T-cell (primary cell): ENCODE measurements around the gene GK. TPM values are rescaled to one million over a fixed set of nuclear protein-coding genes. Genes with fewer than 3 reads are reported as not detected.

Source experiments
- ATAC-seq, 4 experiments: fragments of 200-7000 bp in 3 of 4; fragments of 150-1000 bp in 1 of 4; cut with Tn5 transposase; replicated peaks in 1 of 4; 1 replicate in 3 of 4; 2 replicates in 1 of 4; pipeline ENCODE4 v1.10.0; 2021; ENCODE audit warnings: moderate library complexity in 3 of 4, mild to moderate bottlenecking in 2 of 4, moderate number of reproducible peaks in 1 of 4
- CTCF ChIA-PET, 2 donors: fragments of 300-600 bp; sonication (Branson Sonifier 250); formaldehyde crosslinking; loops; one replicate each; lab custom pipeline; 2022; ENCODE audit warnings: antibody characterized with exemption in 2 of 2; lab: Charles Lee
- POLR2A ChIA-PET, 2 donors: fragments of 300-600 bp; sonication (Branson Sonifier 250); formaldehyde crosslinking; loops; one replicate each; lab custom pipeline; 2022; ENCODE audit warnings: antibody characterized with exemption in 2 of 2; lab: Charles Lee
- DNase-seq, 35 experiments: peaks; one replicate each; pipeline versions ENCODE4 v3.0.0 to v3.0.0-alpha.2; 2013 to 2023
- H3K27ac ChIP-seq: one replicate; pipeline ENCODE4 v1.5.1; 2013; ENCODE audit warnings: low read length
- H3K27me3 ChIP-seq, 2 experiments: replicated peaks in 1 of 2; 1 replicate in 1 of 2; 2 replicates in 1 of 2; pipeline versions ENCODE4 v1.6.1 to v1.7.0; 2013; ENCODE audit warnings: low read length in 1 of 2, mixed read lengths in 1 of 2; ENCODE audit not compliant: control insufficient read depth in 2 of 2, insufficient read depth in 2 of 2; ENCODE audit errors: extremely low read depth in 1 of 2
- H3K36me3 ChIP-seq, 2 donors: 1 replicate in 1 of 2; 2 replicates in 1 of 2; pipeline versions ENCODE4 v1.6.1 to v1.7.0; 2013; ENCODE audit warnings: low read length in 1 of 2; ENCODE audit not compliant: control insufficient read depth in 2 of 2, insufficient read depth in 1 of 2; ENCODE audit errors: extremely low read depth in 1 of 2
- H3K4me1 ChIP-seq, 2 experiments: 1 replicate in 1 of 2; 2 replicates in 1 of 2; pipeline versions ENCODE4 v1.6.1 to v1.7.0; 2013; ENCODE audit warnings: low read length in 2 of 2, mixed read lengths in 1 of 2; ENCODE audit not compliant: insufficient read depth in 2 of 2, control insufficient read depth in 1 of 2; ENCODE audit errors: extremely low read depth in 1 of 2
- H3K4me3 ChIP-seq, 2 donors: 1 replicate in 1 of 2; 2 replicates in 1 of 2; pipeline versions ENCODE4 v1.5.1 to v1.7.0; 2013; ENCODE audit warnings: mild to moderate bottlenecking in 2 of 2, low read length in 1 of 2, moderate library complexity in 1 of 2; ENCODE audit not compliant: control insufficient read depth in 1 of 2; ENCODE audit errors: extremely low read depth in 1 of 2
- H3K9me3 ChIP-seq: 2 replicates; pipeline ENCODE4 v1.7.0; 2013
- H3K27ac Mint-ChIP-seq, 2 donors: one replicate each; pipeline ENCODE4 v1.8.0; 2020 to 2021; ENCODE audit warnings: mild to moderate bottlenecking in 2 of 2, mixed read lengths in 2 of 2
- H3K27me3 Mint-ChIP-seq, 2 donors: one replicate each; pipeline ENCODE4 v1.8.0; 2021 to 2022; ENCODE audit warnings: mixed read lengths in 2 of 2
- H3K36me3 Mint-ChIP-seq: one replicate; pipeline ENCODE4 v1.8.0; 2021; ENCODE audit warnings: mixed read lengths
- H3K4me1 Mint-ChIP-seq, 3 donors: one replicate each; pipeline ENCODE4 v1.8.0; 2020 to 2022; ENCODE audit warnings: mixed read lengths in 3 of 3, mild to moderate bottlenecking in 1 of 3
- H3K4me3 Mint-ChIP-seq, 3 donors: one replicate each; pipeline ENCODE4 v1.8.0; 2020 to 2022; ENCODE audit warnings: mild to moderate bottlenecking in 3 of 3, mixed read lengths in 3 of 3, moderate library complexity in 3 of 3
- H3K9me3 Mint-ChIP-seq, 3 donors: one replicate each; pipeline ENCODE4 v1.8.0; 2020 to 2022; ENCODE audit warnings: mixed read lengths in 3 of 3
- WGBS: methylation state at CpG from one replicate; pipeline ENCODE4 v1.1.5; 2013; ENCODE audit warnings: missing lambda C conversion rate; ENCODE audit not compliant: insufficient coverage; 5-methylcytosine and 5-hydroxymethylcytosine counted together
- total RNA-seq, 35 experiments: library from RNA in 6 of 35; stranded (reverse) in 6 of 35; fragments of 120-200 nt in 1 of 35; gene quantifications; one replicate each; pipeline versions ENCODE4 v1.2.1 to v1.2.4 and lab custom pipeline; 2013 to 2026

Gene GK
- total RNA-seq, 5 donors from 2014 or later (not counting 1 experiment from before 2014, with no cell fraction given) = 3.1 to 6.8 (median 5.3) TPM

DNA sequence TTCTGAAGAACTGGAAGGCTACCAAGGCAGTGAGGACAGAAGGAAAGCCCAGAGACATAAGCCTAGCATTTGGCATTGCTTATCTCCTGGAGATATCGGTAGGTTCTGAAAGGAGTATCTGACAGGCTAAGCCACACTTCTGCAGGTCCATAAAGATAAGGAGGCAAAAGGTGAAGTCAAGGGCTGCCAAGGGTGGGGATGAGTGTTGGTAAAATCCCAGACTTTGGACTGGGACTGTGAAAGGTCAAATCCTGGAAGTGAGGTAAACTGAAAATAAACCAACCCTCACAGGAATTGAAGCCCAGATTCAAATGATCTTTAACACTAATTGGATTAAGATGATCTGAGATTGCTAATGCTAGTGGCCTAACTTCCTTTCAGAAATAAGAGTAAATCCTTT, 27.4 kb downstream of the GK start:
- Histone ChIP-seq H3K4me3 (no peak overlapping the region), H3K36me3 (no peaks in the 10 kb centered on the region), H3K27me3 (no peaks in the 10 kb centered on the region), H3K4me1 (no peaks in the 10 kb centered on the region), H3K27ac (no peak overlapping the region), H3K9me3 (no peaks in the 10 kb centered on the region)
- POLR2A ChIA-PET = no interaction called here
- H3K4me3 Mint-ChIP-seq = no peak overlapping the region
- DNase-seq = no peak
- H3K36me3 Mint-ChIP-seq = peaks cover 16% of the 10 kb centered on the region
- no peaks in the 10 kb centered on the region for H3K4me1 Mint-ChIP-seq
- H3K27me3 Mint-ChIP-seq = no peaks in the 10 kb centered on the region
- ATAC-seq = no peak
- CTCF ChIA-PET = no interaction called here
- WGBS = 100% methylated on average over 1 of the region's 1 CpG
- H3K27ac Mint-ChIP-seq = no peak overlapping the region
- no peaks in the 10 kb centered on the region for H3K9me3 Mint-ChIP-seq

DNA sequence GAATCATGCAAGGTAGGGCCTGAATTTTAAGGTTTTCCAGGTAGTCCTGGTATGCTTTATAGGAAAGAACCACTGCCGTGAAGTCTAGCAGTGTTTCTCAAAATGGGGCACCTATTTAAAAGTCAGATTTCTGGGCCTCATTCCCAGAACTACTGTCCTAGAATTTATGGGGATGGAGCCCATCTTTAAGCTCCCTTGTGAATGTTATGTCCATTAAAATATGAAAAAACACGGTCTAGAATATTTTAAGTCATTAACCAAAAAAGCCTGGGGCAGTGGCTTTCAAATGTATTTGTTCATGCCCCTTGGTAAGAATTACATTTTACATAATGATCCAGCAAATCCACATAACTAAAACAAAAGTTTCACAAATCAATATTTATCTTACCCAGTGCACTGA, 35.4 kb downstream of the GK start:
- Histone ChIP-seq H3K9me3 (no peaks in the 10 kb centered on the region), H3K4me1 (no peaks in the 10 kb centered on the region), H3K27ac (no peak overlapping the region), H3K36me3 (no peaks in the 10 kb centered on the region), H3K4me3 (no peak overlapping the region), H3K27me3 (no peaks in the 10 kb centered on the region)
- no peak overlapping the region for H3K27ac Mint-ChIP-seq
- no peaks in the 10 kb centered on the region for H3K9me3 Mint-ChIP-seq
- ChIA-PET POLR2A (no interaction called here), CTCF (no interaction called here)
- H3K4me1 Mint-ChIP-seq = no peaks in the 10 kb centered on the region
- H3K36me3 Mint-ChIP-seq = peaks cover 16% of the 10 kb centered on the region
- H3K27me3 Mint-ChIP-seq = peaks cover 0 to 3% of the 10 kb centered on the region in 2 donors
- WGBS = 100% methylated on average over 1 of the region's 2 CpGs
- no peak overlapping the region for H3K4me3 Mint-ChIP-seq
- ATAC-seq = no peak
- no peak for DNase-seq

DNA sequence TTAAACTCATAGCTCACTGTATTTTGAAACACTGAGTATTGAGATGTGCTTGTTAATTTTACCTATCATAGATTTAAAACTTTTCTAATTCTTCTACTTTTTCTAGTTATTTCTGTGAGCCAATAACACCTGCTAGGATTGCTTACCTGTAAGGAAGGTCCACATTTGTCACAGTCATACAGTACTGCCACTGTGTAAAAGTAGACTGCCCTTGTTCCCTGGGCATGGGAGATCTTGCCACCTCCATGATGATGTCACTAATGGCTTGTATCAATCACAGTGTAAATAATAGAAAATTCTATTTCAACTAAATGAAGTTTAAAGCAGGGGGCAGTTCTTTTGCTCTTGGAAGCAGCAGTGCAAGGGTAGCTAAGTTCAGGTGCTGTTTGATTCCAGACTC, 35.9 kb downstream of the GK start:
- Histone ChIP-seq H3K36me3 (no peaks in the 10 kb centered on the region), H3K27me3 (no peaks in the 10 kb centered on the region), H3K9me3 (no peaks in the 10 kb centered on the region), H3K4me1 (no peaks in the 10 kb centered on the region), H3K27ac (no peak overlapping the region), H3K4me3 (no peak overlapping the region)
- DNase-seq (no peak), ATAC-seq (no peak)
- H3K27ac Mint-ChIP-seq = no peak overlapping the region
- CTCF ChIA-PET = interaction anchor here in 1 of 2 donors (0.7 kb wide), 1 partner anchor 69 kb away, joined by 3 read pairs; no protein-coding TSS in a partner anchor
- peaks cover 0 to 3% of the 10 kb centered on the region in 2 donors for H3K27me3 Mint-ChIP-seq
- peaks cover 16% of the 10 kb centered on the region for H3K36me3 Mint-ChIP-seq
- POLR2A ChIA-PET = no interaction called here
- H3K9me3 Mint-ChIP-seq = no peaks in the 10 kb centered on the region
- H3K4me1 Mint-ChIP-seq = no peaks in the 10 kb centered on the region
- H3K4me3 Mint-ChIP-seq = no peak overlapping the region

GRCh38 chrX:30690330-30690729, 37.1 kb downstream of the GK start:
- no peaks in the 10 kb centered on the region for H3K4me1 Mint-ChIP-seq
- no peak overlapping the region for H3K27ac ChIP-seq
- no peaks in the 10 kb centered on the region for H3K9me3 ChIP-seq
- H3K36me3 ChIP-seq = no peaks in the 10 kb centered on the region
- ATAC-seq (no peak), DNase-seq (no peak)
- peaks cover 0 to 3% of the 10 kb centered on the region in 2 donors for H3K27me3 Mint-ChIP-seq
- no peaks in the 10 kb centered on the region for H3K4me1 ChIP-seq
- no peak overlapping the region for H3K4me3 Mint-ChIP-seq
- CTCF ChIA-PET = no interaction called here
- POLR2A ChIA-PET = no interaction called here
- H3K27me3 ChIP-seq = no peaks in the 10 kb centered on the region
- H3K27ac Mint-ChIP-seq = no peak overlapping the region
- WGBS = no CpG with 5 or more reads among the region's 3 CpGs
- no peak overlapping the region for H3K4me3 ChIP-seq
- H3K36me3 Mint-ChIP-seq = peaks cover 23% of the 10 kb centered on the region
- H3K9me3 Mint-ChIP-seq = no peaks in the 10 kb centered on the region

GRCh38 chrX:30693999-30694650, 40.9 kb downstream of the GK start:
- Mint-ChIP-seq H3K36me3 (peaks cover 24% of the 10 kb centered on the region), H3K27ac (no peak overlapping the region), H3K4me3 (no peak overlapping the region), H3K9me3 (no peaks in the 10 kb centered on the region), H3K4me1 (no peaks in the 10 kb centered on the region), H3K27me3 (peaks cover 0 to 3% of the 10 kb centered on the region in 2 donors)
- Histone ChIP-seq H3K9me3 (no peaks in the 10 kb centered on the region), H3K27me3 (no peaks in the 10 kb centered on the region), H3K4me3 (no peak overlapping the region), H3K36me3 (no peaks in the 10 kb centered on the region), H3K4me1 (no peaks in the 10 kb centered on the region), H3K27ac (no peak overlapping the region)
- ChIA-PET POLR2A (no interaction called here), CTCF (no interaction called here)
- ATAC-seq (no peak), DNase-seq (no peak)
- WGBS = no CpG with 5 or more reads among the region's 4 CpGs

DNA sequence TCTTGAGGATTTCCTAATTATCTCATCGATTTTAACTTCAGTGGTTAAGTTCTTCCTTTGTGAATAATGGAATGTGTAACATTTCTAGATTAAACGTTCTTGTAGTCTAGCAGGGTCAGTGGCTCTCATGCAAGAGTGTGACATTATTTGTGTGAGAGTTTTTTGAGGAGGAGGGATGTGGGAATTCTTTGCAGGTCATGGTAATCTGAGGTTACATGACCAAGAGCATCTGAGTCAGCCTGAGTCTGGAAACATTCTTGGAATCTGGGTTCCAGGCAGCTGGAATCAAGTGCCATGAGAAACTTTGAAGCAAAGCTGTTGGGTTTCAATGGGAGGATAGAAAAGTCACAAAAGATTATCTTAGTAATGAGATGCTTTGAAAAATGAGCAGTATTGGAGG, 49.5 kb downstream of the GK start:
- no peak overlapping the region for H3K4me3 ChIP-seq
- DNase-seq = no peak
- H3K4me3 Mint-ChIP-seq = no peak overlapping the region
- no peaks in the 10 kb centered on the region for H3K9me3 ChIP-seq
- no peaks in the 10 kb centered on the region for H3K4me1 Mint-ChIP-seq
- CTCF ChIA-PET = no interaction called here
- H3K27me3 Mint-ChIP-seq = no peaks in the 10 kb centered on the region
- H3K36me3 ChIP-seq = no peaks in the 10 kb centered on the region
- no peak overlapping the region for H3K27ac ChIP-seq
- ATAC-seq = no peak
- POLR2A ChIA-PET = no interaction called here
- no peaks in the 10 kb centered on the region for H3K4me1 ChIP-seq
- no CpG with 5 or more reads among the region's 2 CpGs for WGBS
- peaks cover 11% of the 10 kb centered on the region for H3K36me3 Mint-ChIP-seq
- H3K27me3 ChIP-seq = no peaks in the 10 kb centered on the region
- no peaks in the 10 kb centered on the region for H3K9me3 Mint-ChIP-seq
- no peak overlapping the region for H3K27ac Mint-ChIP-seq
